GM06990 (cell line): ENCODE results near the gene SALL1.

Experiments
- DNase-seq: peaks from one replicate; pipeline ENCODE4 v3.0.0-alpha.2; 2011; ENCODE audit not compliant: insufficient read length; ENCODE audit errors: extremely low read depth
- H3K27me3 ChIP-seq: replicated peaks from 2 replicates; pipeline ENCODE4 v1.6.0; 2011; ENCODE audit warnings: low read length; ENCODE audit not compliant: control insufficient read depth, insufficient read depth
- H3K36me3 ChIP-seq: 2 replicates; pipeline ENCODE4 v1.5.1; 2011; ENCODE audit warnings: low read length; ENCODE audit not compliant: control insufficient read depth, insufficient read depth
- H3K4me3 ChIP-seq: replicated peaks from 2 replicates; pipeline ENCODE4 v1.5.1; 2011; ENCODE audit warnings: low read depth, mild to moderate bottlenecking, control low read depth, low read length
- TF ChIP-seq, protein P1 (sequence below): IDR thresholded peaks from 2 replicates; pipeline ENCODE4 v1.5.1; 2011; ENCODE audit warnings: low read length, control low read depth, mild to moderate bottlenecking, inconsistent platforms; ENCODE audit not compliant: insufficient read depth, poor library complexity, severe bottlenecking

Gene SALL1

DNA sequence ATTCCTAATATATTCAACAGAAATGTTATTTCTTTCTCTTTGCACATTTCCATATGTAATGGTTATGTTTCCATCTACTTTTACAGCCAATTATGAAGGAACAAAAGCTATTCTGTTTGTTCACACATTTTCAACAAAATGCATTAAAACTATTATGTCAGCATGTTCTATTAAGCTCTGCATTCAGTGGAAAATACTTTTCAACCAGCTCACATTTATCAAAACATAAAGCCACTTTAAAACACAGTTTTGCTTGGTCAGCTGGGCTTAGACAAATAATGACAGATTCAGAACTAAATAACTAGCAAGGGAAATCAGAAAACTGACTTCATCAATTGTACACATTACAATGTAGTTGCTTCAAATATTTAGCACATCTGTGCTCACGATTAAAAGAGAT lies 6.9 kb downstream of the SALL1 start:
- no peaks in the 10 kb centered on the region for H3K27me3 ChIP-seq
- no peak overlapping the region for H3K4me3 ChIP-seq
- TF ChIP-seq, protein P1, sequence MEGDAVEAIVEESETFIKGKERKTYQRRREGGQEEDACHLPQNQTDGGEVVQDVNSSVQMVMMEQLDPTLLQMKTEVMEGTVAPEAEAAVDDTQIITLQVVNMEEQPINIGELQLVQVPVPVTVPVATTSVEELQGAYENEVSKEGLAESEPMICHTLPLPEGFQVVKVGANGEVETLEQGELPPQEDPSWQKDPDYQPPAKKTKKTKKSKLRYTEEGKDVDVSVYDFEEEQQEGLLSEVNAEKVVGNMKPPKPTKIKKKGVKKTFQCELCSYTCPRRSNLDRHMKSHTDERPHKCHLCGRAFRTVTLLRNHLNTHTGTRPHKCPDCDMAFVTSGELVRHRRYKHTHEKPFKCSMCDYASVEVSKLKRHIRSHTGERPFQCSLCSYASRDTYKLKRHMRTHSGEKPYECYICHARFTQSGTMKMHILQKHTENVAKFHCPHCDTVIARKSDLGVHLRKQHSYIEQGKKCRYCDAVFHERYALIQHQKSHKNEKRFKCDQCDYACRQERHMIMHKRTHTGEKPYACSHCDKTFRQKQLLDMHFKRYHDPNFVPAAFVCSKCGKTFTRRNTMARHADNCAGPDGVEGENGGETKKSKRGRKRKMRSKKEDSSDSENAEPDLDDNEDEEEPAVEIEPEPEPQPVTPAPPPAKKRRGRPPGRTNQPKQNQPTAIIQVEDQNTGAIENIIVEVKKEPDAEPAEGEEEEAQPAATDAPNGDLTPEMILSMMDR: no peak
- no peaks in the 10 kb centered on the region for H3K36me3 ChIP-seq
- DNase-seq: no peak

DNA sequence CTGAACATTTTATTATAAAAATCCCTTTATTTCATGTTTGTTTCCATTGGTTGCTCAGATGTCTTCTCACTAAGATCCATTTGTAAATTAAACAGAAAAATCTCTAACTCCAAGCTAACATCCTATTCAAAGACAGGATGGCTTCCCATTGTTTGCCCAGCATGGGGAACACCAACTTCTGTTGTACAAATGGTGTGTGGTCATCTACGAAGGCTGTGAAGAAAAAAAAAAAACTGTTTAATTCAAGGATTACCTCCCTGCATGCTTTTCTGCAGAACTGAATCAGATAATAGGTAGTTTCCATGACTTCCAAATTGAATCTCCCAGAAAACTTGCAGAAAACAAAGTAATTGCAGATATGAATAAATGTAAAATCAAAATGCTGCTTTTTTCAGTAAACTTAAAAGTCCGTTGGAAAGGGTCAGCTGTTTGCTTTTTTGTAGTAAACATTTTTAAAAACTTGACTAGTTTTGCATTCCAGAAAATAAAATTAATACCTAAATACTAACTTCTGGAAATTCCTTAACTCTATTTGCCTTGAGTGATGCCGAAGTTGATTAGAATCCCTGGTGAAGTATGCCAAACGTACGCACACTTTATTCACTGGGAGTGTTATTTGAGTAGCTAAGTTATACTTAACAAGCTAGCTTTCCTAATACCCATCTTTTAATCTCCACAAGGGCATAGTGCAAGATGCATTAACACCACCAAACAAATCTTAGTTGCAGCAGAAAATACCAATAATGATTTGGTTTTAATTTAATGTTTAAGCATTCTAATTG lies 7.7 kb downstream of the SALL1 start:
- TF ChIP-seq, protein P1: no peak
- Histone ChIP-seq H3K36me3 (no peaks in the 10 kb centered on the region), H3K4me3 (no peak overlapping the region), H3K27me3 (no peaks in the 10 kb centered on the region)
- no peak for DNase-seq

DNA sequence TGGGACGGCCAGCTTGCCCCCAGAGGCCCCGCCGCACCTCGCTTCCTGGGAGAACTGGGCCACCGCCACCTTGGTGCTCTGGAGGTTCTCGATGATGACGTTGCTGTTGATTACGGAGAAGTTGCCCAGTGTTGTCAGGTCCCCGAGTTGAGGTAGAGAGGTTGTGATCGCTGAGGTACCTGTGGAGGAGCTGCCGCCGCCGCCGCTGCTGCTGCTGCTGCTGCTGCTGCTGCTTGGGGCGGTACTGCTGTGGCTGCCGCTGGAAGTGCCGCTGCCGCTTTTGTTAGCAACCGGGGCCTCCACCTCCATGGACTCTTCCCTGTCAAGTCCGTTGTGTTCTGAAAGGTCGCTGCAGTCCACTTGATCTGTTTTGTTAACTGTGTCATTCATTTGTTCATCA lies 9.5 kb downstream of the SALL1 start:
- TF ChIP-seq, protein P1: no peak
- H3K36me3 ChIP-seq: no peaks in the 10 kb centered on the region

DNA sequence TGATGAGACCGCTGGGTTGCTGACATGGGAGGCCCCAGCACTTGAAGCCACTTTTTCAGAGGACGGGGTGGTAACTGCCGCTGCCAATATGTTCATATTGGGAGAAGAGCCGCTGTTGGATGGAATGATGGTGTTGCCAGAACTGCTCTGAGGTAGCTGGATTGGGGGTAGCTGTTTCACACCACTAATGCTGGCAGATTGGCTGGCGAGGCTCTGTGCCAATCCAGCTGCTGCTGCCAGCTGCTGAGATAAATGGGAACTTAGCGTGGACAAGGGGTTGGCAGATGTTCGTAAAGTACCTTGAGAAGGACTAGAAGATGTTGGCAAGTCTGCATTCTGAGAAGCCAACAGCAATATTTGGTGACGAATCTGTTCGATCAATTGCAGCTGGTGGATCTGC lies 10.0 kb downstream of the SALL1 start:
- Histone ChIP-seq H3K27me3 (no peaks in the 10 kb centered on the region), H3K4me3 (no peak overlapping the region), H3K36me3 (no peaks in the 10 kb centered on the region)
- no peak for DNase-seq
- TF ChIP-seq, protein P1: no peak

More for the DNA sequence above, 9.5 kb downstream of the SALL1 start:
- no peak for DNase-seq
- no peaks in the 10 kb centered on the region for H3K27me3 ChIP-seq
- H3K4me3 ChIP-seq: no peak overlapping the region

DNA sequence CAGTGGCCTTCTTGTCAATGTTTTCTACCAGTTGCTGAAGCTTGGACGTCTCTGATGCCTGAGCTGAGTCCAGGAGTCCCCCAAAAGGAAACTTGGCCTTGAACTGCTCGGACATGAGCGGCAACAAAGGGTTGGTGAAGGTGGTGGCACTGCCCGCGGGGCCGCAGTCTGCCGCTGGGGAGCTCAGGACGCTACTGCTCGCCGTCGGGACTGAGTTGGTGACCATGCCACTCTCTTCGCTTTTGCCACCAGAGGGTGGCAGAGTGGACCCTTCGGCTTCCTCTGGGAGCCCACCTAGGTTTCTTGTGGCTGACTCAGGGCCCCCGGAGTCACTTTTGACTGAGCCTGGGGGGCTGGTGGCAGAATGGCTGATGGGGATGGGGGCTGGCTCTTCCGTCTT lies 11.0 kb downstream of the SALL1 start:
- TF ChIP-seq, protein P1: no peak
- Histone ChIP-seq H3K36me3 (no peaks in the 10 kb centered on the region), H3K4me3 (no peak overlapping the region), H3K27me3 (no peaks in the 10 kb centered on the region)
- no peak for DNase-seq
